HCT116 (cell line): Measurements from ENCODE around the gene FAM83F.

Experiments
- ATF3 ChIP-seq: IDR thresholded peaks from 2 replicates; pipeline ENCODE4 v1.6.1; 2012
- CEBPB ChIP-seq: IDR thresholded peaks from 2 replicates; pipeline ENCODE4 v1.6.1; 2012; ENCODE audit warnings: low read depth
- CTCF ChIP-seq, 3 experiments: fragments of 200-600 bp in 1 of 3; sonication (generic) in 1 of 3; IDR thresholded peaks in 2 of 3; conservative IDR thresholded peaks in 1 of 3; 2 replicates each; pipeline ENCODE4 v1.5.1; 2012 to 2017; ENCODE audit warnings: low read depth in 2 of 3, low read length in 2 of 3, antibody characterized with exemption in 1 of 3, borderline replicate concordance in 1 of 3, control low read depth in 1 of 3, mild to moderate bottlenecking in 1 of 3, mixed read lengths in 1 of 3, mixed run types in 1 of 3, moderate library complexity in 1 of 3; ENCODE audit not compliant: insufficient read depth in 1 of 3
- ELF1 ChIP-seq: IDR thresholded peaks from 2 replicates; pipeline ENCODE4 v1.6.1; 2012; ENCODE audit warnings: low read depth, borderline replicate concordance
- EZH2 ChIP-seq: fragments of 200-600 bp; sonication (generic); IDR thresholded peaks from 2 replicates; pipeline ENCODE4 v1.6.1; 2017; ENCODE audit warnings: antibody characterized with exemption, mixed run types
- JUND ChIP-seq: IDR thresholded peaks from 2 replicates; pipeline ENCODE4 v1.6.1; 2012
- MAX ChIP-seq: IDR thresholded peaks from 2 replicates; pipeline ENCODE4 v1.6.1; 2012
- POLR2A ChIP-seq: IDR thresholded peaks from 2 replicates; pipeline ENCODE4 v1.7.0; 2011; ENCODE audit warnings: borderline replicate concordance; ENCODE audit not compliant: insufficient read depth, insufficient read length; ENCODE audit errors: extremely low read depth
- POLR2AphosphoS5 ChIP-seq: IDR thresholded peaks from 2 replicates; pipeline ENCODE4 v1.6.1; 2011; ENCODE audit warnings: mild to moderate bottlenecking, low read depth, low read length, moderate library complexity
- SIN3A ChIP-seq: IDR thresholded peaks from 2 replicates; pipeline ENCODE4 v1.6.1; 2012; ENCODE audit warnings: low read depth
- YY1 ChIP-seq: IDR thresholded peaks from 2 replicates; pipeline ENCODE4 v1.6.1; 2011; ENCODE audit warnings: low read length, low read depth, moderate library complexity, mild to moderate bottlenecking; ENCODE audit not compliant: insufficient replicate concordance; ENCODE audit errors: extremely low read depth
- ZFX ChIP-seq: fragments of 450-650 bp; IDR thresholded peaks from 2 replicates; pipeline ENCODE4 v1.6.1; 2017

GRCh38 chr22:40084246-40084645, 89.5 kb downstream of the FAM83F start:
- no peak for TF ChIP-seq EZH2
- no peak for TF ChIP-seq ELF1
- TF ChIP-seq MAX = no peak
- no peak for TF ChIP-seq ATF3
- no peak for TF ChIP-seq POLR2A
- TF ChIP-seq CTCF (IDR thresholded peaks at IDR 0.05 in 2 of 3, conservative IDR thresholded peaks at IDR 0.05 in 1 of 3; ENCODE audit: borderline replicate concordance in 1 of 3, insufficient read depth in 1 of 3, low read depth in 2 of 3, low read length in 2 of 3) = no peak
- no peak for TF ChIP-seq ZFX
- no peak for TF ChIP-seq YY1
- TF ChIP-seq POLR2AphosphoS5 = no peak
- TF ChIP-seq JUND = no peak
- TF ChIP-seq CEBPB = no peak
- no peak for TF ChIP-seq SIN3A
